ENCODE measurements around the gene DCTN2.
A peak's percentile ranks its signal among the peaks of the same experiment; 100 is the strongest.
"Not testable (repeated sequence)": the region's sequence is repeated elsewhere in the genome, so short reads cannot be mapped to it uniquely, and the experiment has no call there.

The DCTN2 gene

GRCh38 chr12:57527184-57527583, 19.8 kb downstream of the DCTN2 start:
- DNase-seq (ENCODE audit: low spot score), result no peak

GRCh38 chr12:57526477-57527126, 20.4 kb downstream of the DCTN2 start:
- no peak for DNase-seq (ENCODE audit: low spot score)

- DNase-seq (ENCODE audit: low spot score), result no peak
Observed at GRCh38 chr12:57525615-57526383, 21.2 kb downstream of the DCTN2 start.

GRCh38 chr12:57524814-57525614, 22.0 kb downstream of the DCTN2 start:
- DNase-seq (ENCODE audit: low spot score), result peak; percentile 58

- peak; percentile 54 for DNase-seq (ENCODE audit: low spot score)
Observed at GRCh38 chr12:57523706-57524614, 23.0 kb downstream of the DCTN2 start.

- no peak for DNase-seq (ENCODE audit: low spot score)
Observed at GRCh38 chr12:57522887-57523705, 23.9 kb downstream of the DCTN2 start.

- peak; percentile 99 for DNase-seq (ENCODE audit: low spot score)
Observed at GRCh38 chr12:57522011-57522886, 24.7 kb downstream of the DCTN2 start, which contains the start of gene MBD6. Gene MBD6 (plus strand): TSS chr12:57522824. CDS start chr12:57524304, 1,480 bp downstream.

GRCh38 chr12:57521525-57522010, 25.4 kb downstream of the DCTN2 start:
- peak; percentile 72 for DNase-seq (ENCODE audit: low spot score)

GRCh38 chr12:57520053-57520818, 26.8 kb downstream of the DCTN2 start, which contains the start of gene DDIT3:
Gene DDIT3 (minus strand): TSS chr12:57520514. CDS start chr12:57517406, 3,108 bp downstream.
- DNase-seq (ENCODE audit: low spot score), result peak; percentile 100

- peak; percentile 80 for DNase-seq (ENCODE audit: low spot score)
Observed at GRCh38 chr12:57519796-57520052, 27.3 kb downstream of the DCTN2 start.

GRCh38 chr12:57518920-57519795, 27.8 kb downstream of the DCTN2 start:
- peak; percentile 75 for DNase-seq (ENCODE audit: low spot score)

- DNase-seq (ENCODE audit: low spot score), result no peak
Observed at GRCh38 chr12:57518176-57518919, 28.6 kb downstream of the DCTN2 start.

GRCh38 chr12:57517718-57518117, 29.3 kb downstream of the DCTN2 start:
- not testable (repeated sequence) for DNase-seq (ENCODE audit: low spot score)

GRCh38 chr12:57517187-57517586, 29.8 kb downstream of the DCTN2 start:
- no peak for DNase-seq (ENCODE audit: low spot score)

- DNase-seq (ENCODE audit: low spot score), result no peak
Observed at GRCh38 chr12:57516617-57517153, 30.3 kb downstream of the DCTN2 start.

- DNase-seq (ENCODE audit: low spot score), result no peak
Observed at GRCh38 chr12:57515934-57516541, 31.0 kb downstream of the DCTN2 start.

Measured in ecto neural progenitor cell (in vitro differentiated cells).